NT2/D1 (cell line): ENCODE results near the gene C10orf71.

Experiments used
- DNase-seq: peaks from one replicate; pipeline ENCODE4 v3.0.0-alpha.2; 2011; ENCODE audit warnings: low read depth, low spot score
- H3K27me3 ChIP-seq: 2 replicates; pipeline ENCODE4 v1.6.0; 2011; ENCODE audit warnings: mild to moderate bottlenecking; ENCODE audit not compliant: insufficient read length, insufficient read depth
- H3K36me3 ChIP-seq: 2 replicates; pipeline ENCODE4 v1.6.1; 2011; ENCODE audit warnings: mild to moderate bottlenecking, low read length, mixed read lengths; ENCODE audit not compliant: insufficient read depth, insufficient read length
- H3K4me1 ChIP-seq: 2 replicates; pipeline ENCODE4 v1.5.1; 2011; ENCODE audit not compliant: insufficient read depth, insufficient read length
- H3K4me3 ChIP-seq: 2 replicates; pipeline ENCODE4 v1.5.1; 2011; ENCODE audit warnings: low read depth; ENCODE audit not compliant: insufficient read length
- H3K9ac ChIP-seq: 2 replicates; pipeline ENCODE4 v1.6.0; 2011; ENCODE audit warnings: low read depth; ENCODE audit not compliant: insufficient read length
- H3K9me3 ChIP-seq: 2 replicates; pipeline ENCODE4 v1.5.1; 2011; ENCODE audit warnings: mild to moderate bottlenecking, low read length; ENCODE audit not compliant: insufficient read depth
- SUZ12 ChIP-seq: IDR thresholded peaks from 2 replicates; pipeline ENCODE4 v1.6.1; 2011; ENCODE audit not compliant: insufficient read length, insufficient read depth; ENCODE audit errors: extremely low read depth
- YY1 ChIP-seq: IDR thresholded peaks from 2 replicates; pipeline ENCODE4 v1.6.1; 2011; ENCODE audit not compliant: insufficient read length, insufficient read depth
- ZNF274 ChIP-seq: IDR thresholded peaks from 2 replicates; pipeline ENCODE4 v1.6.1; 2011; ENCODE audit warnings: mild to moderate bottlenecking, low read depth, low read length

C10orf71 gene

GRCh38 chr10:49352323-49352722 is 53.4 kb downstream of the C10orf71 start:
- Histone ChIP-seq H3K9me3 (0 out of 2 replicates have a peak, but pooled peaks cover under 1% of the 10 kb centered on the region), H3K36me3 (no peaks in the 10 kb centered on the region), H3K9ac (no peak overlapping the region), H3K4me3 (no peak overlapping the region), H3K4me1 (no peaks in the 10 kb centered on the region), H3K27me3 (no peaks in the 10 kb centered on the region)
- no peak for DNase-seq
- TF ChIP-seq YY1: no peak
- no peak for TF ChIP-seq ZNF274
- no peak for TF ChIP-seq SUZ12

GRCh38 chr10:49353026-49353894 is 54.3 kb downstream of the C10orf71 start:
- Histone ChIP-seq H3K4me1 (no peaks in the 10 kb centered on the region), H3K9me3 (peaks cover 5% of the 10 kb centered on the region; the same call in 1 of the 2 replicates), H3K27me3 (no peaks in the 10 kb centered on the region), H3K9ac (no peak overlapping the region), H3K4me3 (no peak overlapping the region), H3K36me3 (no peaks in the 10 kb centered on the region)
- DNase-seq: no peak
- TF ChIP-seq YY1 (no peak), ZNF274 (no peak), SUZ12 (no peak)

DNA sequence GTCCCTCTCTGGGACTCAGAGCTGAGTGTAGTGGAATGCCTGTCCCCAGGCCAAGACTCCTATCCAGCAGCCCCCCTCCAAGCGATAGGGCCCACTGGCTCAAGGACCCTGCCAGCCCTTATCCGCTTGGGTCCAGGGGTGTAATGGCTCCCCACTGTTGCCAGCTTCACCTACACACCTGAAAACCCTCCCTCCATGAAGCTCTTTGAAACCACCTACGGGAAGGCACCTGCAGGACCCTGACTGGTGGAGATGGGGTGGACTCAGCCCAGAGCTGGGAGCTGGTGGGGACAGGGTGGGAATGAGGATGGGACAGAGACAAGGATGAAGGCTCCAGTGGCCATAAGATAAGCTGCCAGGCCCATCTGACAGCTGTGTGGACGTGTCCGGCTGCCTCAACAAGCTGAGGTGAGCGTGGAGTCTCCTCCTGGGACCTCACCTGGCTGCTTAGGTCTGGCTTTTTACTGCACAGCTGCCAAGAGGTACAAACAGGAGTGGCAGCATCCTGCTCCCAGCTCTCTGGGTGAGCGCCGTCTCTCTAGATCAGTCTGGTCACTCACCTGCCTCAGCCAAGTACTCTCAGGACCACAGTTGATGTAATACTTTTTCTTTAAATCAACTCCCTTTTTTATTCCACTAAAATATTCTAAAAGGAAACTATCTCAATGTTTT is 55.1 kb downstream of the C10orf71 start:
- Histone ChIP-seq H3K4me3 (no peak overlapping the region), H3K9me3 (peaks cover 5% of the 10 kb centered on the region; the same call in 1 of the 2 replicates), H3K27me3 (no peaks in the 10 kb centered on the region), H3K36me3 (no peaks in the 10 kb centered on the region), H3K9ac (no peak overlapping the region), H3K4me1 (no peaks in the 10 kb centered on the region)
- TF ChIP-seq SUZ12: no peak
- no peak for TF ChIP-seq YY1
- TF ChIP-seq ZNF274: no peak
- DNase-seq: no peak

- DNase-seq: no peak
- peaks cover 5% of the 10 kb centered on the region; the same call in 1 of the 2 replicates for H3K9me3 ChIP-seq
- H3K4me1 ChIP-seq: no peaks in the 10 kb centered on the region
- no peak overlapping the region for H3K9ac ChIP-seq
- H3K27me3 ChIP-seq: no peaks in the 10 kb centered on the region
- H3K36me3 ChIP-seq: no peaks in the 10 kb centered on the region
- TF ChIP-seq YY1 (no peak), SUZ12 (no peak), ZNF274 (no peak)
- no peak overlapping the region for H3K4me3 ChIP-seq
These were observed 55.6 kb downstream of the C10orf71 start for GRCh38 chr10:49354593-49354992.

DNA sequence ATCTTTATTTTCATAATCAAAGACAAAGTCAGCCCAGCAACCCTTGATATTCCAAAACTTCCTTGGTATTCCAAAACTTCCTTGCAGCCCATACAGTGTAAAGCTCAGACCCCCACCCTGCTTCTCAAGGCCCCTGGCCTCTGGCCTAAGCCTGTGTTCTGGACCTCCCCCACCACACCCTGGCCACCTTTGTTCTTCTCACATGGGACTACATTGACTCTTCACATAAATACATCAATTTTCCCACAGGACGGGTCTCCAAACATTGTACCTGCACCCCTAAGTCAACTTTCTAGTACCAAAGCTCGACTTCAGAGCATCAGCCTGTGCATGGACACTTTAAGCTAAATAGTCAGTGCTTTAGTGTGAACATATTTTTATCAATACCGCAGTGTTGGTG is 56.3 kb downstream of the C10orf71 start:
- Histone ChIP-seq H3K9me3 (peaks cover 5% of the 10 kb centered on the region; the same call in 1 of the 2 replicates), H3K4me1 (peaks cover 4% of the 10 kb centered on the region), H3K4me3 (no peak overlapping the region), H3K27me3 (no peaks in the 10 kb centered on the region), H3K9ac (no peak overlapping the region), H3K36me3 (no peaks in the 10 kb centered on the region)
- DNase-seq: no peak
- TF ChIP-seq ZNF274 (no peak), SUZ12 (no peak), YY1 (no peak)

GRCh38 chr10:49356181-49356580 is 57.2 kb downstream of the C10orf71 start:
- no peak for DNase-seq
- peaks cover 5% of the 10 kb centered on the region; the same call in 1 of the 2 replicates for H3K9me3 ChIP-seq
- no peak overlapping the region for H3K9ac ChIP-seq
- TF ChIP-seq ZNF274: no peak
- TF ChIP-seq SUZ12: no peak
- TF ChIP-seq YY1: no peak
- H3K27me3 ChIP-seq: no peaks in the 10 kb centered on the region
- peaks cover 7% of the 10 kb centered on the region for H3K4me1 ChIP-seq
- H3K36me3 ChIP-seq: no peaks in the 10 kb centered on the region
- no peak overlapping the region for H3K4me3 ChIP-seq

GRCh38 chr10:49356944-49357343 is 58.0 kb downstream of the C10orf71 start:
- H3K4me1 ChIP-seq: peaks cover 7% of the 10 kb centered on the region

More at GRCh38 chr10:49356944-49357343, 58.0 kb downstream of the C10orf71 start:
- DNase-seq: no peak
- Histone ChIP-seq H3K36me3 (no peaks in the 10 kb centered on the region), H3K9me3 (peaks cover 5% of the 10 kb centered on the region; the same call in 1 of the 2 replicates), H3K9ac (no peak overlapping the region), H3K27me3 (no peaks in the 10 kb centered on the region), H3K4me3 (no peak overlapping the region)
- no peak for TF ChIP-seq YY1
- TF ChIP-seq SUZ12: no peak
- no peak for TF ChIP-seq ZNF274
